ENCODE results near the gene ITPK1. TPM values are rescaled to one million over a fixed set of nuclear protein-coding genes. Genes with fewer than 3 reads are reported as not detected.

The ITPK1 gene
- total RNA-seq, 2 experiments from 2014 or later = 65.7 to 73.0 TPM

DNA sequence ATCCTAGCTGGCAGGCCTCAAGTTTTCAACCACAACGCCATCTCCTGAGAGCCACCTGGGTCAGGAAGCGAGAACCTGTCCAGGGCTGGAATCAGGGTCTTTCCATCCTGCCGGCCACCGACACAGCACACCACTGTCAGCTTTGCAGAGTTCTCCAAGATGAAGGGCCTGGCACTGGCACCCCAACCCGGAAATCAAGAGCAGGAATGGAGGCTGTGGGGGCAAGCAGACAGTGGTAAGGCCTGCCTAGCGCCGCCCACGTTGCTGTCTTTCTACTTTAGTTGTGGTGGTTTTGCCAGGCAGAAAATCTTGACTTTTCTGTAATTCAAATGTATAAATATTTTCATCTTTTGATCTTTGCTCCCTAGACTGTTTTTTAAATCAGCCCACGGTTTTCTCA is 90.7 kb downstream of the ITPK1 start:
- CTCF ChIA-PET = no interaction called here
- POLR2A ChIA-PET = no interaction called here

GRCh38 chr14:93024493-93024892 is 91.2 kb downstream of the ITPK1 start:
- CTCF ChIA-PET = interaction anchor here (2.7 kb wide), 1 partner anchor 10 kb away, joined by 7 read pairs; no protein-coding TSS in a partner anchor

DNA sequence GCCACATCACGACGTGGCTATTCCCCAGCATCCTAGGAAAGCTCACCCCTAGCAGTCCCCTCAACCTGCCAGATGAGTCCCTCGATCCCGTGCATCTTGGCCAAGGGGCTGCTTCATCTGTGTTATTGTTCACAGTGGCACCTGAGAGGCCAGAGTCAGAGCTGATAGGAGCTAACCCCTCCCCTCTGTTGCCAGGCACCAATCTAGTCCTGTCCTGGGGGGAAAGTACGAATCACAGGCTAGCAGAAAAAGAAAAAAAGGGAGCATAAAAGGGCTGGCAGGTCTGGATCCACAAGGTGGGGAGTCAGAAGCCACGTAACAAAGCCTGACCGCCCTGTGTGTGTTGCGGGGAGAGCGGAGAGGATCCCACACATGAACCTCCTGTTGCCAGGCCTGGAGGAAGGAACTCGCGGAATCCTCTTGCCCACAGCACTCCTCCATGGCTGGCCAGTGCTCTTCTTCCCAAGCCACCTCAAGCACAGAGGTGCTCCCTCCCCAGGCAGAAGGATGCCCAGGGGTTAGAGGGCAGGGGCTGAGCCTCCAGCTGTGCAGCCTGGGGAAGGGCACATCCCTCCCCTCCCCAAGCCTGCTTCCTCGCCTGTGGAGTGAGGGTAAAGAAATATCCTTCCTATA is 91.8 kb downstream of the ITPK1 start:
- ChIA-PET CTCF (interaction anchor here (2.7 kb wide), 1 partner anchor 10 kb away, joined by 7 read pairs; no protein-coding TSS in a partner anchor), POLR2A (no interaction called here)

More at GRCh38 chr14:93024493-93024892, 91.2 kb downstream of the ITPK1 start:
- POLR2A ChIA-PET = no interaction called here

- ChIA-PET CTCF (interaction anchor here (0.6 to 2.7 kb wide), 3 partner anchors 11 to 719 kb away, joined by 3 to 7 read pairs (median 3); no protein-coding TSS in a partner anchor), POLR2A (no interaction called here)
These were observed 92.7 kb downstream of the ITPK1 start for GRCh38 chr14:93023039-93023438.

DNA sequence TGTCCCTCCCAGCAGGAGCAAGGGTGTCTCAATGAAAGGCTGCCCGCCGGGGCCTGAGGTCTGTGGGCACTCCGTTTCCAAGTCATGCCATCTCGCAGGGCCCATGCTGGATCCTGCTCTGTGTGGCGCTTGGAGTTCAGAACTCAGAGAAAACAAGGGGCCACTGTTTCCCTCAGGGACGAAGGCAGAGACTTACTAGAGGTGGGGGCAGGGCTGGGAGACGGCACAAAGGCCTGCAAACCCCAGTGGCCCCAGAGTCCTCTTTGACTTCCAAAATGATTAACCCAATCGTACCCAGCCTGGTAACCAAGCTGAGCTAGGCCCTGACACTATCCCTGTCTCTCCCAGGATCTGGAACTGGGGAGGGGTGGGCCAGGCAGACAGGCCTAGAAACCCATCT is 95.8 kb downstream of the ITPK1 start:
- ChIA-PET POLR2A (no interaction called here), CTCF (no interaction called here)

DNA sequence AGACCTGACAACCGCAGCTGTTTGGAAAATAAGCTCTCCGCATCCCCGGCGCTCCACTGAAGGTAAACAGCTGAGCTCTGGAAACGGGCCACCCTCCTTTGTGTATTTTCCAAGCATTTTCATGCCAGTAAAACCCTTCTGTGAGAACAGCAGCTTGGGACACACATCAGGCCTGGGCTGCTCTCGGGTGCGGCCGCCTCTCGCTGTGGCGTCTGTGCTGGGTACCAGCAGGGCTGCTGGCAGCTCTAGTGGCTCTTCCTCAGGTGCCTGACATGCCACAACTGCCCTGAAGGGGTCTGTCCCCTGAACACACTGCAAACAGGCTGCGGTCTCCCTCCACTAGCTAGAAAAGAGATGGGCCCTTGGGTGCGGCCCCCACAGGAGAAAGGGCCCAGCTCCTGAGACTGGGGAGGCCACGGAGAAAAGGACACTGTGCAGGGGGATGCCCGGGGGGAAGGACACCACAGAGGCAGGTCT is 96.3 kb downstream of the ITPK1 start:
- ChIA-PET POLR2A (no interaction called here), CTCF (no interaction called here)

- ChIA-PET POLR2A (no interaction called here), CTCF (interaction anchor here (0.6 kb wide), 1 partner anchor 1881 kb away, joined by 3 read pairs; no protein-coding TSS in a partner anchor)
These were observed 97.4 kb downstream of the ITPK1 start for GRCh38 chr14:93018366-93018765.

DNA sequence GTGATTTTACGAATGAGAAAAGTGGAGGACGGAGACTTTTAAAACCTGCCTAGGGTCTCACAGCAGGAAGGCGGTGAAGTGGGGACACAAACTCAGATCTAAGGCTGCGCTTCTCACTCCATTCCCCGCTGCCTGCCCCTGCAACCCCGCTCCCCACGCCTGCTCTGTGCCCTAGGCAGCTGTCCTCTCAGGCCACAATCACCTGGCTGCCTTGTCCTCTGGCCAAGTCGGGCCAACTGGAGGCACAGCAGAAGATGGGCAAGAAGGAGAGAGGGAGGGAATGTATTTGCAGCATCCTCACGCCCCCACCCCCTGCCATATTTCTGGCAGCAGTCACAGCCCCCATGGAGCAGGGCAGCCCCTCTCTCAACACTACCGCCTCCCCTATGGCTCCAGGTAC is 97.8 kb downstream of the ITPK1 start:
- ChIA-PET CTCF (no interaction called here), POLR2A (no interaction called here)

DNA sequence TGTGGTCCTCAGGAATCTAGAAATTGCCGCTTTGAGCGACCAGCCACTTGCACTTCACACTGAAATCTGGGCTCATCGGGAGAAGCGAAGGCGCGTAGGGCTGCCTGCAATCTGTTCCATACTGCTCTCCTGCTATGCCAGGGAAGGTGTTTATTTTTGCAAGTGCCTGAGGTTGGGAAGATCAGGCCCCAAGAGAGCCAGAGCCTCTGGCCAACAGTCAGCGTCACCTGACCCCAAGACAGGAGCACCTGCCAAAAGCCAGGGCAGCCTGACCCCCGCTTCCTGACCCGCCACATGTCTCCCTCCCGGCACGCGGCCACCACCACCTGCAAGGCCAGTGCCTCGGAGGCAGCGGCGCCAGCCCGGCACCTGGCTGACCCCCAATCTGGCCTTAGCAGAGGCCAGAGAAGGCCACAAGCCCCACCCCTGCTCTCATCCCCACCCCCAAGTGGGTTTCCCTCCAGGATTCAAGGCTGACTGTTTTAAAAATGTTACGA is 98.4 kb downstream of the ITPK1 start:
- CTCF ChIA-PET = no interaction called here

GRCh38 chr14:93016275-93016845 is 99.4 kb downstream of the ITPK1 start:
- POLR2A ChIA-PET = no interaction called here
- CTCF ChIA-PET = no interaction called here

More for the DNA sequence above, 98.4 kb downstream of the ITPK1 start:
- POLR2A ChIA-PET = no interaction called here

DNA sequence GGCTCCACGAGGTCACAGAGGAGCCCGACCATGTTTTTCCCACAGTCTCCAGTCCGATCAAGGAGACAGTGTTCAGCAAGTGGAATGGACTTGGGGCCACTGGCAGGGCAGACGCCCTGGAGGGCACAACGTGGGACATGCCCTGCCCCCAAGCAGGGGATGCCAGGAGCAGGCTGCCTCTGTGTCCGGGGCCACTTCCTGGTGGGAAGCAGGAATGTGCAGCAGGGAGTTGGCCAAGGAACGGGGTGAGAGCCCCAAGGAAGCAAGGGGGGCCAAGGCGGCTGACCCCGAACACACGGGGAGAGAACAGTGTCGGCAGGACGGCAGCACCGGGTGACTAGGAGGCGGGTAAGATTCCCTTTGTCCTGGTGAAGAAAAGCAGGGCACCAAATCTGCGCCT is 100.2 kb downstream of the ITPK1 start:
- ChIA-PET POLR2A (no interaction called here), CTCF (no interaction called here)

- ChIA-PET POLR2A (no interaction called here), CTCF (no interaction called here)
These were observed 100.7 kb downstream of the ITPK1 start for GRCh38 chr14:93015064-93015463.

GRCh38 chr14:93014058-93015023 is 101.4 kb downstream of the ITPK1 start:
- ChIA-PET CTCF (interaction anchor here (0.5 kb wide), 1 partner anchor 126 kb away, joined by 6 read pairs; no protein-coding TSS in a partner anchor), POLR2A (interaction anchor here (0.5 kb wide), 1 partner anchor 113 kb away, joined by 3 read pairs; no protein-coding TSS in a partner anchor)

DNA sequence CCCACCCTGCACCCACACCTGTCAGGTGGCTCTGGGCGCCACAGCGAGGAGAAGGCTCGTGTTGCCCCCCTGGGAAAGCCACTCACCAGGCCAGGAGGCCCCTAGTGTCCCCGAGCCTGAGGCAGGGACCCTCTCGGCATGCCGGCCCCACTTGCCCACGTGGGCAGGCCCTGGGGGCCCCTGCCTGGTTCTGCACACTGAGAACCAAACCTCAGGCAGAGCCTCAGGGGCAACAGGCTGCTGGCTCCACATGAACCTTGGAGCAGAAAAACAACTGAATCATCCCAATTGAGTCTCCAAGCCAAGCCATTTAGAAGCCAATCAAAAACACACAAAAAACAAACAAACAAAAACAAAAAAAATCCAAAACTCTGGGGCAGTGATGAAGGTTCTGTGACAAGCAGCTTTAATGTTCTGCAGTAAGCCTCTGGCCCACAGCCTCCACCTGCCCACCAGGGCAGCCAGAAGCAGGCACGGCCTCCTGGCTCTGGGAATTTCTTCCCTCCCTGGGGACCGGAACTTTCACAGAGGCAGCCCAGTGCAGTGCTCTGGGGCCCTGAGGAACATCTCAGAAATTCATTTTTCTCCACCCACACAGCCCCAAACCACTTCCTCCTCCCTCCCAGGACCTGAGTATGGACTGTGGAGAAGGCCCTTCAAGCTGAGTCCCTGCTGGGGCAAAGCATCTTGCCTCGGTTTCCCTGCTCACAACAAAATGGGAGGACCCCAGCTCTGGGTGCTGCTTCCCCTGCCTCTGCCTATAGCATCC is 102.6 kb downstream of the ITPK1 start:
- CTCF ChIA-PET = interaction anchor here (0.5 to 1.3 kb wide), 2 partner anchors 61 to 127 kb away, joined by 3 to 6 read pairs; no protein-coding TSS in a partner anchor

DNA sequence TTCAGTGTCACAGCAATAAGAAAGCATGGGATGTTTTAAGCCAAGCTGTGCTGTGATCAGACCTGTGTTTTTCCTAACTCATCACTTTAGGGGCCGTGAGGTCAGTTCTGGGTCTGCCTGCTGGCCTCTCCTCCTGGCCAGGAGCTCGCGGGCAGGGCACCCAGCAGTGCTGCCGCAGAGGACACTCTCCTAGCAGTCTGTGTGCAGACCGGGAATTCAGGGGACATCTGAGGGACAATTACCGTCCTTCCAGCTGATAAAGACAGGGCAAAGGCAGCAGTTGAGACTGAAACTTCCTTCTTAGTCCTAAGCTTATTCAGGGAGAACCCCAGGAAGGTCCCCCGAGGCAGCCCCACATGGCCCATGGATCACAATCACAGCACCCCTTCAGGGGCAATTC is 103.2 kb downstream of the ITPK1 start:
- POLR2A ChIA-PET = no interaction called here
- CTCF ChIA-PET = interaction anchor here (1.3 kb wide), 1 partner anchor 60 kb away, joined by 3 read pairs; no protein-coding TSS in a partner anchor

More for the DNA sequence above, 102.6 kb downstream of the ITPK1 start:
- POLR2A ChIA-PET = no interaction called here

DNA sequence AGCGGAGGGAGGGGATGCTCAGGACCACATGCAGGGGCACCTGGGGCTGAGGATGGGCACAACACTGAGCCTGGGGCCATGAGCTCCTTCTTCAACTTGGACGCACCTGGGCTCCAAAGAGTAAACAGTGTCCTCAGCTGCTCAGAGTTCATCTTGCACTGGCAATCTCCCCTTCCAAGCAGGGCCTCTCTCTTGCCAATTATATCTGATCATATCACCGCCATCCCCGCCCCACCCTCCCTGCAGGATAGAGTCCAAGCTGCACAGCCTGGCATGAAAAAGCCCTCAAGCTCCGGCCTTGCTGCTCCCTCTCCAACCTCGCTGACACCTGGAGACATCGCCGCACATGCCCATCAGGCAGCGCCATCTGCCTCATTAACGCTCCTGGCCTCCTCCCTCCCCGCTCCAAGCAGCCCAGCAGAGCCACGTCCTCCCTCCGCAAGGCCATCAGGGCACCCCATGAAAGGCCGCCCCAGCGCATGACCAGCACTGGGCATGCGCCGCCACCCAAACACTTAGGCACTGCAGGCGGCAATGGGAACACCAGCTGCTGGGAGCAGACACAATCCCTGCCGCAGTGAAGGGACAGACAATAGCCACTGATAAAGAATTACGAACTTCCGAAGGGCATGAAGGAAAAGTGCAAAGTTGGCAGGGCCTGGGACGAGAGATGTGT is 103.9 kb downstream of the ITPK1 start:
- POLR2A ChIA-PET = no interaction called here

GRCh38 chr14:93011141-93011529 is 104.6 kb downstream of the ITPK1 start:
- ChIA-PET CTCF (no interaction called here), POLR2A (no interaction called here)

More for the DNA sequence above, 103.9 kb downstream of the ITPK1 start:
- CTCF ChIA-PET = interaction anchor here (1.3 kb wide), 1 partner anchor 60 kb away, joined by 3 read pairs; no protein-coding TSS in a partner anchor

DNA sequence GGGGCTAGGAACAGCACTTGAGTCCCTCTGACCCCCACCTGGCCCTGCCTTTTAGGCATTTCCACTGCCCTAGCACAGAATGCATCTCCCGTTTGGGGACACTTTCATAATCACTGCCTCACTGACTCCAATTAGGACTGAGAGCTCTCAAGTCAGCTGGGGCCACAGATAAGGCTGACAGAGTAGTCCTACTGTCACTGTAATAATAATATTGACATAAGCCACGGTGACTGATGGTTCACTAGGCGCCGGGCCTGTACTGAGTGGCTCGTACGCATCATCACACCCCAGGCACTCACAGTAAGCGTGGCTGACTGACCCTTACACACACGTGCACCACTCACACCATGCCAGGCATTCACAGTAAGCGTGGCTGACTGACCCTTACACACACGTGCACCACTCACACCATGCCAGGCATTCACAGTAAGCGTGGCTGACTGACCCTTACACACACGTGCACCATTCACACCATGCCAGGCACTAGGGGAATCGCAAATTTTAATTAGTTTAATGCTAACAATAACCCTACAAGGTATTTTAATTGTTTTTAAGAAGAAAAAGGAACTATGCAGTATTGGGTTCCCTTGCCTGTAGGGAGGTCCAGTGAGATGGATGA is 105.1 kb downstream of the ITPK1 start:
- ChIA-PET POLR2A (no interaction called here), CTCF (no interaction called here)
